K562 (cell line): Measurements from ENCODE around the gene POLR3GL. TPM values are rescaled to one million over a fixed set of nuclear protein-coding genes. Genes with fewer than 3 reads are reported as not detected.

Experiments used
- BRD9 ChIP-seq: fragments of 450-650 bp; IDR thresholded peaks from 2 replicates; pipeline ENCODE4 v1.6.1; 2018; ENCODE audit warnings: low read depth; ENCODE audit not compliant: partially characterized antibody
- CREM ChIP-seq: IDR thresholded peaks from 2 replicates; pipeline ENCODE4 v1.6.1; 2014; ENCODE audit warnings: antibody characterized with exemption, low read depth
- FOXA1 ChIP-seq: fragments of 450-650 bp; IDR thresholded peaks from 2 replicates; pipeline ENCODE4 v1.6.1; 2016; ENCODE audit warnings: mild to moderate bottlenecking, borderline replicate concordance
- FOXJ3 ChIP-seq: sonication (generic); formaldehyde crosslinking; IDR thresholded peaks from 2 replicates; pipeline ENCODE4 v1.4.0; 2020; ENCODE audit warnings: mild to moderate bottlenecking, missing genetic modification reagents
- MYNN ChIP-seq, 2 experiments: sonication (generic); formaldehyde crosslinking in 1 of 2; IDR thresholded peaks; 2 replicates each; pipeline versions ENCODE4 v1.5.0 to v1.6.1; 2016 to 2020; ENCODE audit warnings: antibody characterized with exemption in 1 of 2, missing genetic modification reagents in 1 of 2
- NCOA2 ChIP-seq, 2 experiments: fragments of 450-650 bp; IDR thresholded peaks; 2 replicates each; pipeline ENCODE4 v1.6.1; 2018; ENCODE audit warnings: mild to moderate bottlenecking in 2 of 2, moderate library complexity in 1 of 2; ENCODE audit not compliant: partially characterized antibody in 2 of 2
- NELFE ChIP-seq: IDR thresholded peaks from 2 replicates; pipeline ENCODE4 v1.6.1; 2011; ENCODE audit warnings: mild to moderate bottlenecking; ENCODE audit not compliant: insufficient read depth, insufficient read length
- POLR2G ChIP-seq: fragments of 200-400 bp; formaldehyde crosslinking; IDR thresholded peaks from 2 replicates; pipeline ENCODE4 v1.6.1; 2017; ENCODE audit warnings: low read depth, mild to moderate bottlenecking, antibody characterized with exemption, low read length, moderate library complexity
- POLR2H ChIP-seq: IDR thresholded peaks from 2 replicates; pipeline ENCODE4 v1.6.1; 2016; ENCODE audit warnings: missing genetic modification characterization, low read depth, mild to moderate bottlenecking, control low read depth, missing compliant biosample characterization, moderate library complexity
- PTTG1 ChIP-seq: fragments of 450-650 bp; IDR thresholded peaks from 2 replicates; pipeline ENCODE4 v1.6.1; 2016; ENCODE audit warnings: low read depth, mild to moderate bottlenecking, missing genetic modification characterization, missing compliant biosample characterization
- RBBP5 ChIP-seq: fragments of 200-600 bp; sonication (generic); IDR thresholded peaks from 2 replicates; pipeline ENCODE4 v1.6.1; 2012; ENCODE audit warnings: borderline replicate concordance, mild to moderate bottlenecking, low read length, control low read depth, inconsistent platforms; ENCODE audit not compliant: insufficient read depth, poor library complexity, severe bottlenecking
- SNIP1 ChIP-seq: fragments of 450-650 bp; IDR thresholded peaks from 2 replicates; pipeline ENCODE4 v1.7.1; 2017; ENCODE audit warnings: low read depth, mild to moderate bottlenecking
- TAF9B ChIP-seq: fragments of 450-650 bp; IDR thresholded peaks from 2 replicates; pipeline ENCODE4 v1.6.1; 2018; ENCODE audit warnings: mild to moderate bottlenecking; ENCODE audit not compliant: partially characterized antibody
- ZNF707 ChIP-seq: fragments of 250-450 bp; sonication (Bioruptor Pico); conservative IDR thresholded peaks from 2 replicates; pipeline ENCODE4 v1.8.0; 2022; ENCODE audit warnings: inconsistent platforms, mild to moderate bottlenecking, moderate library complexity
- polyA plus RNA-seq, 8 experiments: library from polyadenylated mRNA; depleted of rRNA in 4 of 8; stranded (reverse) in 5 of 8; unstranded in 3 of 8; fragments of >200 nt; fragmentation: Nextera tagmentation in 2 of 8; fragmentation: Illumina TruSeq in 1 of 8; extraction: Ambion mirVana in 2 of 8; extraction: Trizol in 1 of 8; gene quantifications; 2 replicates each; pipeline versions ENCODE4 v1.2.1 to v1.2.3, GENCODE V29; 2011 to 2014; ENCODE audit warnings: inconsistent platforms in 1 of 8, missing spikeins in 1 of 8
- total RNA-seq, 7 experiments: library from RNA; depleted of rRNA in 6 of 7; stranded (reverse); fragments of >200 nt in 6 of 7; fragmentation: Illumina TruSeq in 2 of 7; extraction: Trizol in 2 of 7; gene quantifications; 2 replicates each; pipeline versions ENCODE4 v1.2.1 to v1.2.3, GENCODE V29; 2011 to 2021; ENCODE audit warnings: low replicate concordance in 1 of 7
- TF ChIP-seq, protein P1 (sequence below): sonication (generic); formaldehyde crosslinking; IDR thresholded peaks from 2 replicates; pipeline ENCODE4 v1.8.0; 2022; ENCODE audit warnings: mild to moderate bottlenecking, low read depth, missing genetic modification reagents
- TF ChIP-seq, protein P2 (sequence below): fragments of 450-650 bp; IDR thresholded peaks from 2 replicates; pipeline ENCODE4 v1.7.1; 2018; ENCODE audit warnings: mild to moderate bottlenecking, low read depth; ENCODE audit not compliant: partially characterized antibody
- TF ChIP-seq, protein P3 (sequence below): sonication (generic); formaldehyde crosslinking; IDR thresholded peaks from 2 replicates; pipeline ENCODE4 v1.8.1; 2023; ENCODE audit warnings: mild to moderate bottlenecking, missing genetic modification reagents, moderate library complexity
- TF ChIP-seq, protein P4 (sequence below): fragments of 450-650 bp; formaldehyde crosslinking; IDR thresholded peaks from 2 replicates; pipeline ENCODE4 v1.4.0; 2022; ENCODE audit warnings: missing genetic modification characterization

Gene POLR3GL
- total and polyA plus RNA-seq, 9 of the 15 experiments (the other 6 are each of a cell fraction or from before 2014, with no cell fraction given): 14.6 to 48.4 (median 38.2) TPM

DNA sequence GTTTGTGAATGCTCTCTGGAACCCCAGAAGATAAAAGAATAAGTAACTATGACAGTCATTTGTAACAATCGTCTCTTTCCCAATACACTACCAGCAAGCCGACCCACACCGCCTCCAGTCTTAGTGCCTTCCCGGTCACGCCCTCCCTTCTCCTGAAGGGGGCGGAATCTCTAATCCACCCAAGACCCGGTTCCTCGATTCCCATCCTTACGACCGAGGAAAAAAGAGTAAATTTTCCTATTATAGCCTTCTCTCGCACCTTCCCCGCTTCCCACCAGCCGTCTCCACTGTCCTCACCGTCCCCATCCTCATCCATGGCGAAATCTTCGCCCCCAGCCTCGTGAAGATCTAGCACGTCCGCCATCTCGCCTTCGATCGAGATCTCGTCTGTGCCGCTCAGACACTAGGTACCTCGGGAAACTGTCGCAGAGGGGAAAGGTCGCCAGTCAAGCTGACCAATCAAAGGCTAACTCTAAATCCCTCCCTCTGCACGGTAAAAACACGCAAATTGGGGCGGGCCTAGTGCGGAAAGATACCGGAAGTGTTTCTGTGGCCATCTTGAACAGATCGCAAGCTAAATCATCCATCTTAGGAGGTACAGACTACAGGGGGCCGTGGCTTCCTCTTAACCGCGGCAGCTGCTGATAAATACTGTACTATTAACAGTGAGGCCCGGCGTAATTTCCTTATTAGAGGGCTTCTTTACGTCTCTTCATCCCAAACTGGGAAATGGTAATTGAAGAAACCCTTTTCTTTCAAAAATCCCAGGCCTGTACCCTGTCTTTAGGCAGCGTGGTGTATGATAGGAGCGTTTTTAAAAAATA is 37.2 kb upstream of the POLR3GL start, which contains the start of gene RBM8A (continued):
- TF ChIP-seq ZNF707 (CRISPR knock-in tag) (no peak), POLR2H (tag) (peak; percentile 97), CREM (peak; percentile 94), MYNN (IDR thresholded peaks at IDR 0.05) (peak; percentile 11; the same call in 1 of the 2 replicates), MYNN (CRISPR knock-in tag; IDR thresholded peaks at IDR 0.05) (no peak), POLR2G (peak; percentile 88), SNIP1 (no peak), TAF9B (peak; percentile 90), PTTG1 (no peak), FOXJ3 (CRISPR knock-in tag) (no peak), NELFE (no peak), NCOA2 (IDR thresholded peaks at IDR 0.05; ENCODE audit: partially characterized antibody in 2 of 2) (no peak), BRD9 (peak; percentile 90), FOXA1 (no peak), RBBP5 (peak; percentile 90)
- TF ChIP-seq, protein P1, sequence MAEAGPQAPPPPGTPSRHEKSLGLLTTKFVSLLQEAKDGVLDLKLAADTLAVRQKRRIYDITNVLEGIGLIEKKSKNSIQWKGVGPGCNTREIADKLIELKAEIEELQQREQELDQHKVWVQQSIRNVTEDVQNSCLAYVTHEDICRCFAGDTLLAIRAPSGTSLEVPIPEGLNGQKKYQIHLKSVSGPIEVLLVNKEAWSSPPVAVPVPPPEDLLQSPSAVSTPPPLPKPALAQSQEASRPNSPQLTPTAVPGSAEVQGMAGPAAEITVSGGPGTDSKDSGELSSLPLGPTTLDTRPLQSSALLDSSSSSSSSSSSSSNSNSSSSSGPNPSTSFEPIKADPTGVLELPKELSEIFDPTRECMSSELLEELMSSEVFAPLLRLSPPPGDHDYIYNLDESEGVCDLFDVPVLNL (CRISPR knock-in tag): peak; percentile 57; the same call in 1 of the 2 replicates
- TF ChIP-seq, protein P2, sequence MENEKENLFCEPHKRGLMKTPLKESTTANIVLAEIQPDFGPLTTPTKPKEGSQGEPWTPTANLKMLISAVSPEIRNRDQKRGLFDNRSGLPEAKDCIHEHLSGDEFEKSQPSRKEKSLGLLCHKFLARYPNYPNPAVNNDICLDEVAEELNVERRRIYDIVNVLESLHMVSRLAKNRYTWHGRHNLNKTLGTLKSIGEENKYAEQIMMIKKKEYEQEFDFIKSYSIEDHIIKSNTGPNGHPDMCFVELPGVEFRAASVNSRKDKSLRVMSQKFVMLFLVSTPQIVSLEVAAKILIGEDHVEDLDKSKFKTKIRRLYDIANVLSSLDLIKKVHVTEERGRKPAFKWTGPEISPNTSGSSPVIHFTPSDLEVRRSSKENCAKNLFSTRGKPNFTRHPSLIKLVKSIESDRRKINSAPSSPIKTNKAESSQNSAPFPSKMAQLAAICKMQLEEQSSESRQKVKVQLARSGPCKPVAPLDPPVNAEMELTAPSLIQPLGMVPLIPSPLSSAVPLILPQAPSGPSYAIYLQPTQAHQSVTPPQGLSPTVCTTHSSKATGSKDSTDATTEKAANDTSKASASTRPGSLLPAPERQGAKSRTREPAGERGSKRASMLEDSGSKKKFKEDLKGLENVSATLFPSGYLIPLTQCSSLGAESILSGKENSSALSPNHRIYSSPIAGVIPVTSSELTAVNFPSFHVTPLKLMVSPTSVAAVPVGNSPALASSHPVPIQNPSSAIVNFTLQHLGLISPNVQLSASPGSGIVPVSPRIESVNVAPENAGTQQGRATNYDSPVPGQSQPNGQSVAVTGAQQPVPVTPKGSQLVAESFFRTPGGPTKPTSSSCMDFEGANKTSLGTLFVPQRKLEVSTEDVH: peak; percentile 82
- TF ChIP-seq, protein P3, sequence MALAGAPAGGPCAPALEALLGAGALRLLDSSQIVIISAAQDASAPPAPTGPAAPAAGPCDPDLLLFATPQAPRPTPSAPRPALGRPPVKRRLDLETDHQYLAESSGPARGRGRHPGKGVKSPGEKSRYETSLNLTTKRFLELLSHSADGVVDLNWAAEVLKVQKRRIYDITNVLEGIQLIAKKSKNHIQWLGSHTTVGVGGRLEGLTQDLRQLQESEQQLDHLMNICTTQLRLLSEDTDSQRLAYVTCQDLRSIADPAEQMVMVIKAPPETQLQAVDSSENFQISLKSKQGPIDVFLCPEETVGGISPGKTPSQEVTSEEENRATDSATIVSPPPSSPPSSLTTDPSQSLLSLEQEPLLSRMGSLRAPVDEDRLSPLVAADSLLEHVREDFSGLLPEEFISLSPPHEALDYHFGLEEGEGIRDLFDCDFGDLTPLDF (CRISPR knock-in tag): no peak
- TF ChIP-seq, protein P4, sequence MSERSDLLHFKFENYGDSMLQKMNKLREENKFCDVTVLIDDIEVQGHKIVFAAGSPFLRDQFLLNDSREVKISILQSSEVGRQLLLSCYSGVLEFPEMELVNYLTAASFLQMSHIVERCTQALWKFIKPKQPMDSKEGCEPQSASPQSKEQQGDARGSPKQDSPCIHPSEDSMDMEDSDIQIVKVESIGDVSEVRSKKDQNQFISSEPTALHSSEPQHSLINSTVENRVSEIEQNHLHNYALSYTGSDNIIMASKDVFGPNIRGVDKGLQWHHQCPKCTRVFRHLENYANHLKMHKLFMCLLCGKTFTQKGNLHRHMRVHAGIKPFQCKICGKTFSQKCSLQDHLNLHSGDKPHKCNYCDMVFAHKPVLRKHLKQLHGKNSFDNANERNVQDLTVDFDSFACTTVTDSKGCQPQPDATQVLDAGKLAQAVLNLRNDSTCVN: peak; percentile 54
